NCI-H1436 (cell line): ENCODE measurements around the gene TRIOBP.

ENCODE experiments used
- DNase-seq: peaks from one replicate; lab custom pipeline; 2025; lab: John Stamatoyannopoulos, UW

The TRIOBP gene

GRCh38 chr22:37824674-37825641 lies 128.1 kb downstream of the TRIOBP start:
- DNase-seq: no peak
